ENCODE results near the gene RTF2.
"Not testable (repeated sequence)": the region's sequence is repeated elsewhere in the genome, so short reads cannot be mapped to it uniquely, and the experiment has no call there.

Gene RTF2

GRCh38 chr20:56542489-56543030, 74.1 kb downstream of the RTF2 start:
- no peak for DNase-seq (ENCODE audit: low read depth in 3 of 3)

- no peak for DNase-seq (ENCODE audit: low read depth in 3 of 3)
These were observed 83.1 kb downstream of the RTF2 start for GRCh38 chr20:56551571-56551970.

- no peak for DNase-seq (ENCODE audit: low read depth in 3 of 3)
These were observed 84.6 kb downstream of the RTF2 start for GRCh38 chr20:56552911-56553629.

- DNase-seq (ENCODE audit: low read depth in 3 of 3) = no peak
These were observed 86.4 kb downstream of the RTF2 start for GRCh38 chr20:56554869-56555268.

GRCh38 chr20:56558968-56559367, 90.5 kb downstream of the RTF2 start:
- DNase-seq (ENCODE audit: low read depth in 3 of 3) = no peak

GRCh38 chr20:56564526-56564925, 96.1 kb downstream of the RTF2 start:
- not testable (repeated sequence) for DNase-seq (ENCODE audit: low read depth in 3 of 3)

GRCh38 chr20:56565511-56565910, 97.1 kb downstream of the RTF2 start:
- DNase-seq (ENCODE audit: low read depth in 3 of 3) = no peak

- DNase-seq (ENCODE audit: low read depth in 3 of 3) = no peak
These were observed 98.2 kb downstream of the RTF2 start for GRCh38 chr20:56566621-56567020.

Measured in stimulated activated CD4-positive, alpha-beta T cell treated with anti-CD3 and anti-CD28 coated beads, TNF-alpha, amount 100 ng/mL, for 24 hours (primary cell).